Neutrophil (primary cell): Measurements from ENCODE around the gene TRPM3.
"Not testable (repeated sequence)": the region's sequence is repeated elsewhere in the genome, so short reads cannot be mapped to it uniquely, and the experiment has no call there.

Experiments used
- H3K27ac ChIP-seq: fragments of 200-600 bp; sonication (generic); 2 replicates; pipeline ENCODE4 v1.5.1; 2016; ENCODE audit warnings: mild to moderate bottlenecking, moderate library complexity
- H3K27me3 ChIP-seq: fragments of 200-600 bp; sonication (generic); 2 replicates; pipeline ENCODE4 v1.6.0; 2016; ENCODE audit warnings: mild to moderate bottlenecking
- H3K36me3 ChIP-seq: fragments of 200-600 bp; sonication (generic); 2 replicates; pipeline ENCODE4 v1.5.1; 2017
- H3K4me1 ChIP-seq, 2 experiments: fragments of 200-600 bp in 1 of 2; sonication (generic) in 1 of 2; 1 replicate in 1 of 2; 2 replicates in 1 of 2; pipeline versions ENCODE4 v1.5.1 to v1.6.1; 2013 to 2016; ENCODE audit warnings: low read depth in 1 of 2, low read length in 1 of 2, mild to moderate bottlenecking in 1 of 2, moderate library complexity in 1 of 2; ENCODE audit not compliant: control insufficient read depth in 1 of 2, insufficient read depth in 1 of 2
- H3K4me3 ChIP-seq, 2 experiments: fragments of 200-600 bp in 1 of 2; sonication (generic) in 1 of 2; 1 replicate in 1 of 2; 2 replicates in 1 of 2; pipeline ENCODE4 v1.5.1; 2013 to 2016; ENCODE audit warnings: low read depth in 1 of 2, low read length in 1 of 2, mild to moderate bottlenecking in 1 of 2, moderate library complexity in 1 of 2
- H3K9me3 ChIP-seq: fragments of 200-600 bp; sonication (generic); 2 replicates; pipeline ENCODE4 v1.5.1; 2016
- TF ChIP-seq, protein P1 (sequence below): fragments of 200-600 bp; sonication (generic); IDR thresholded peaks from 2 replicates; pipeline ENCODE4 v1.5.1; 2016; ENCODE audit warnings: antibody characterized with exemption

Gene TRPM3

DNA sequence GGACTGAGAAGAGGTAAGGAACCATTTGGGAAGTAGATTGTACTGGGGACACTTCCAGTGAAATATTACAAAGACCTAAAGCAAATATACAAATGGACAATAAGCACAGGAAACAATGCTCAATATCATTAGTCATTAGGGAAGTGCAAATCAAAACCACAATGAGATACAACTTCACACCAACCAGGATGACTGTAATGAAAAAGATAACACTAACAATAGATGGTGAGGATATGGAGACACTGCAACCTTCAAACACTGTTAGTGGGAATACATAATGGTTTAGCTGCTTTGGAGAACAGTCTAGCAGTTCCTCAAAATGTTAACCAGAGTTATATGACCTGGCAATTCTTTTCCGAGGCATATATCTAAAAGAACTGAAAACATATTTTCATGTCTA, 149.7 kb downstream of the TRPM3 start:
- no peak overlapping the region for H3K27ac ChIP-seq
- no peaks in the 10 kb centered on the region for H3K27me3 ChIP-seq
- no peak overlapping the region for H3K4me3 ChIP-seq
- no peaks in the 10 kb centered on the region for H3K9me3 ChIP-seq
- TF ChIP-seq, protein P1, sequence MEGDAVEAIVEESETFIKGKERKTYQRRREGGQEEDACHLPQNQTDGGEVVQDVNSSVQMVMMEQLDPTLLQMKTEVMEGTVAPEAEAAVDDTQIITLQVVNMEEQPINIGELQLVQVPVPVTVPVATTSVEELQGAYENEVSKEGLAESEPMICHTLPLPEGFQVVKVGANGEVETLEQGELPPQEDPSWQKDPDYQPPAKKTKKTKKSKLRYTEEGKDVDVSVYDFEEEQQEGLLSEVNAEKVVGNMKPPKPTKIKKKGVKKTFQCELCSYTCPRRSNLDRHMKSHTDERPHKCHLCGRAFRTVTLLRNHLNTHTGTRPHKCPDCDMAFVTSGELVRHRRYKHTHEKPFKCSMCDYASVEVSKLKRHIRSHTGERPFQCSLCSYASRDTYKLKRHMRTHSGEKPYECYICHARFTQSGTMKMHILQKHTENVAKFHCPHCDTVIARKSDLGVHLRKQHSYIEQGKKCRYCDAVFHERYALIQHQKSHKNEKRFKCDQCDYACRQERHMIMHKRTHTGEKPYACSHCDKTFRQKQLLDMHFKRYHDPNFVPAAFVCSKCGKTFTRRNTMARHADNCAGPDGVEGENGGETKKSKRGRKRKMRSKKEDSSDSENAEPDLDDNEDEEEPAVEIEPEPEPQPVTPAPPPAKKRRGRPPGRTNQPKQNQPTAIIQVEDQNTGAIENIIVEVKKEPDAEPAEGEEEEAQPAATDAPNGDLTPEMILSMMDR = no peak
- no peaks in the 10 kb centered on the region for H3K36me3 ChIP-seq
- no peaks in the 10 kb centered on the region for H3K4me1 ChIP-seq

DNA sequence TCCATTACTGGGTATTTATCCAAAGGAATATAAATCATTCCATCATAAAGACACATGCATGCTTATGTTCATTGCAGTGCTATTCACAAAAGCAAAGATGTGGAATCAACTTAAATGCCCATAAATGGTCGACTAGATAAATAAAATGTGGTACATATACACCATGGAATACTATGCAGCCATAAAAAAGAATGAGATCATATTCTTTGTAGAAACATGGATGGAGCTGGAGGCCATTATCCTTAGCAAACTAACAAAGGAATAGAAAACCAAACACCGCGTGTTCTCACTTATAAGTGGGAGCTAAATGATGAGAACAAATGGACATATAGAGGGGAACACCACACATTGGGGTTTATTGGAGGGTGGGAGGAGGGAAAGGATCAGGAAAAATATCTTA, 155.0 kb downstream of the TRPM3 start:
- not testable (repeated sequence) for H3K9me3 ChIP-seq, H3K27me3 ChIP-seq, H3K27ac ChIP-seq, H3K36me3 ChIP-seq, H3K4me1 ChIP-seq, H3K4me3 ChIP-seq

DNA sequence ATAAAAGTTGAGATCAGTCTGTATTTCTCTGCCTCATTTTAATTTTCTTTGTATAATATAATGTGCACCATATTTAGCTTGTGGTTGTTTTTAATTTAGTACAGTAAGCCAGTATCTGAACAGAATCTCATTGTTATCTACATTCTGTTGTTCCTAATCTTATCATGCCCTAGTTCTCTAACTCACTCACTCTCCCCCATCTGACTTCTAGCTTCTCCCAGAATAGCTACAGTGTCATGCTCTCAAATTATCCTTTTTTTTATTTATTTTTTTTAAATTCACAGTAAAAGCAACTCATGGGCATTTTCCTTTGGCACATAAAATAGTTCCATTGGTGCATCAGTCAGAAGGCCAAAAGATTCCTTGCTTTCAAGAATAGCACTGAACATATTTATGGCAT, 156.6 kb downstream of the TRPM3 start:
- Histone ChIP-seq H3K4me1 (no peaks in the 10 kb centered on the region), H3K9me3 (no peaks in the 10 kb centered on the region), H3K4me3 (no peak overlapping the region), H3K36me3 (no peaks in the 10 kb centered on the region), H3K27me3 (no peaks in the 10 kb centered on the region), H3K27ac (no peak overlapping the region)
- TF ChIP-seq, protein P1 = no peak

DNA sequence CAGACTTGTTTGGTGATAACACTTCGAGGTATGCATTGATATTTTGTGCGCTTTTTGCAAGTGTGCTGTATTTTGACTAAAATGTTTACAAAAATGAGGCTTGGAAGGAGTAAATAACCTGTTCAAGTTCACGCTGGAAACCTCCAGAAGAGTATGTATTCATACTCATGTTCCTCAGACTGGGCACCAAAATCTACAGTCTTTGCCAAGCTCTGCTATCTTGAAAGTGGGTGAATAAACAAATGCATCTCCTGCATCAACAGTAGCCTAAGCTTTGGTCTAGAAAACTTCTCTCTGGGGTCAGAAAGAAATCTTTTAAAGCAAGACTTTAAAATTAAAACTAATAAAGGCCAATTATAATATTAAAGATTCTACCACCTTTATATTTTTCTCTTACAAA, 157.9 kb downstream of the TRPM3 start:
- Histone ChIP-seq H3K4me1 (no peaks in the 10 kb centered on the region), H3K9me3 (no peaks in the 10 kb centered on the region), H3K4me3 (no peak overlapping the region), H3K27me3 (no peaks in the 10 kb centered on the region), H3K36me3 (no peaks in the 10 kb centered on the region), H3K27ac (no peak overlapping the region)
- TF ChIP-seq, protein P1 = no peak

DNA sequence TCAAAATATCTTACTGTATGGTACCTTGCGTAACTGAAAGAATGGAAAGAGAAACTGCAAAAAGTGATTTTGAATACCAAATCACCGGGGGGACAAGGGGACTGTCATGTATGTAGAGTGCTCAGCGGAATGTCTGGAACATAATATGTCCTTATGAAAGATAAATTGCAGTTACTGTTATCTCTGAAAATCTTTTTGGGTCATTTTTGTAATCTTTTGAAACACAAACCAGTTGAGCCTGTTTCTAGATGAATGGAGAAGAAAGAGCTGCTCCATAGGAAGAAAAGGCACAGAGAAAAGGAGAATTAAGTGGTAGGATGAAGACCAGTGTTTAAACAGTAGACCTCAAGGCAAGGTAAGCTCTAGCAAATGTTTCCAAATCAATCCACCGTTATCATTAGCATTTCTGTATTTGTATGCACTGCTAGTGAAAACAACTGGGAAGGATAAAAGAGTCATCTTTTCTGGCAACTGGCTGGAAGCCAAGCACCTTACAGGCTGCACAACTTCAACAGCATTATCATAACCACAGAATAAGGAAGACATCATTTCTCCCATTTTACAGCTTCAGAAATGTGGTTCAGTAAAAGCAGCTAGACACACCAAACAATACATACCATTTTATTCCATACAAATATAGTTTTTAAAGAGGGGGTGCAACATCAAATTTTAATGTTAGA, 158.5 kb downstream of the TRPM3 start:
- H3K27ac ChIP-seq = no peak overlapping the region
- no peaks in the 10 kb centered on the region for H3K4me1 ChIP-seq
- no peaks in the 10 kb centered on the region for H3K36me3 ChIP-seq
- TF ChIP-seq, protein P1 = no peak
- no peaks in the 10 kb centered on the region for H3K9me3 ChIP-seq
- H3K27me3 ChIP-seq = no peaks in the 10 kb centered on the region
- H3K4me3 ChIP-seq = no peak overlapping the region

DNA sequence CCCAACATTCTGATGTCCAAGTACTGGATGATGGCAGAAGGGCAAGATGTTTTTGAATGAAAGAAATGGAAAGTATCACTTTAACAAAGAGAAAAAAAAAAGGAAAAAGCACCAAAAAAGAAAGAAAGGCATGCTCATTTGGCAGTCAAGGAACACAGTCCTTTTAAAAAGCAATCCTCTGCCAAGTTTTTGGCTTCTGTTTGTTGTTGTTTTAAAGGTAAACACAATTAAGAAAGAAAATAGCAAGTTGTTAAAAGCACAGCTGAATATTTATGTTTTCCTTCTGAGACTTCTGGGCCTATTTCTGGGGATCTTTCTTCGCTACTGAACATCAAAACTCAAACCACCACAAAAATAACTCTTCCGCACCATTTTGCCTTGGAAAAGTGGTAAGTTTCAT, 162.1 kb downstream of the TRPM3 start:
- Histone ChIP-seq H3K4me3 (no peak overlapping the region), H3K27ac (no peak overlapping the region), H3K27me3 (no peaks in the 10 kb centered on the region), H3K4me1 (no peaks in the 10 kb centered on the region), H3K36me3 (no peaks in the 10 kb centered on the region), H3K9me3 (no peaks in the 10 kb centered on the region)
- TF ChIP-seq, protein P1 = no peak
